ENCODE results near the gene LYRM4.

DNA sequence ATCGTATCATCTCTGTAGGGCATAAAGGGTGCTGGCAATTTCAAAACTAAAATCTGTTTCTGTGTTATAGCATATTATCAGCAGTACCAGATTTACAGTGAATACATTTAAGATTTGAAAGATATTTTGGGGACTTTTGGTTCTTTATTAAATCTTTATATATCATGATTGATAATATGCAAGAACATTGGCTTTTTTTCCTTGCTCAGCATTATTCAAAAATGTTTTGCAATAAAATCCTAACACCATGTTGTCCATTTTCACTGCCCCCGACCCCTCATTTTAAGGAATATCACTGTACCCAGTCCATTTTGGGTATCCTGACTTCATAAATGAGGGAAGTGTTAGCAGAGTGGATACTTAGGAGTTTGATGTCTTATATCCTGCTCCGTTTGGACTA, 16.8 kb upstream of the LYRM4 start:
- TF ChIP-seq POLR2AphosphoS5 (IDR thresholded peaks at IDR 0.05; ENCODE audit: low read depth, low read length) = no peak
- TF ChIP-seq TAF1 (IDR thresholded peaks at IDR 0.05; ENCODE audit: borderline replicate concordance, insufficient read depth, low read length) = no peak
